ENCODE results near the gene GP1BB.

GP1BB gene

GRCh38 chr22:19748139-19748538, 24.8 kb downstream of the GP1BB start:
- DNase-seq (ENCODE audit: low read depth in 2 of 2), result no peak
- TF ChIP-seq CTCF (IDR thresholded peaks at IDR 0.05; ENCODE audit: low read depth, low read length), result no peak
- no peak overlapping the region for H3K4me3 ChIP-seq (replicated peaks in 1 of 2; ENCODE audit: low read depth in 2 of 2, low read length in 2 of 2)

GRCh38 chr22:19748991-19749664, 25.8 kb downstream of the GP1BB start:
- no peak for TF ChIP-seq CTCF (IDR thresholded peaks at IDR 0.05; ENCODE audit: low read depth, low read length)
- no peak overlapping the region for H3K4me3 ChIP-seq (replicated peaks in 1 of 2; ENCODE audit: low read depth in 2 of 2, low read length in 2 of 2)
- DNase-seq (ENCODE audit: low read depth in 2 of 2), result no peak

GRCh38 chr22:19749876-19750275, 26.5 kb downstream of the GP1BB start:
- no peak for DNase-seq (ENCODE audit: low read depth in 2 of 2)

GRCh38 chr22:19750507-19751490, 27.5 kb downstream of the GP1BB start:
- DNase-seq (ENCODE audit: low read depth in 2 of 2), result no peak
- no peak for TF ChIP-seq CTCF (IDR thresholded peaks at IDR 0.05; ENCODE audit: low read depth, low read length)
- no peak overlapping the region for H3K4me3 ChIP-seq (replicated peaks in 1 of 2; ENCODE audit: low read depth in 2 of 2, low read length in 2 of 2)

More at GRCh38 chr22:19749876-19750275, 26.5 kb downstream of the GP1BB start:
- no peak for TF ChIP-seq CTCF (IDR thresholded peaks at IDR 0.05; ENCODE audit: low read depth, low read length)
- no peak overlapping the region for H3K4me3 ChIP-seq (replicated peaks in 1 of 2; ENCODE audit: low read depth in 2 of 2, low read length in 2 of 2)

GRCh38 chr22:19751497-19752245, 28.3 kb downstream of the GP1BB start:
- DNase-seq (ENCODE audit: low read depth in 2 of 2), result no peak
- no peak overlapping the region for H3K4me3 ChIP-seq (replicated peaks in 1 of 2; ENCODE audit: low read depth in 2 of 2, low read length in 2 of 2)
- no peak for TF ChIP-seq CTCF (IDR thresholded peaks at IDR 0.05; ENCODE audit: low read depth, low read length)

GRCh38 chr22:19753090-19753842, 29.9 kb downstream of the GP1BB start:
- TF ChIP-seq CTCF (IDR thresholded peaks at IDR 0.05; ENCODE audit: low read depth, low read length), result no peak
- no peak overlapping the region for H3K4me3 ChIP-seq (replicated peaks in 1 of 2; ENCODE audit: low read depth in 2 of 2, low read length in 2 of 2)

More at GRCh38 chr22:19753090-19753842, 29.9 kb downstream of the GP1BB start:
- DNase-seq (ENCODE audit: low read depth in 2 of 2), result no peak
